ENCODE results near the gene MFRP. TPM values are rescaled to one million over a fixed set of nuclear protein-coding genes. Genes with fewer than 3 reads are reported as not detected.

Gene MFRP
- total RNA-seq, 3 donors from 2014 or later (not counting 1 experiment from before 2014, with no cell fraction given), result not detected

- H3K36me3 Mint-ChIP-seq, result no peaks in the 10 kb centered on the region
- H3K9me3 ChIP-seq (ENCODE audit: control insufficient read depth, insufficient read depth, low read length), result no peaks in the 10 kb centered on the region
- WGBS (ENCODE audit: insufficient coverage), result 28% methylated on average over 1 of the region's 1 CpG
- H3K27ac ChIP-seq (ENCODE audit: low read length), result no peak overlapping the region
- H3K4me3 Mint-ChIP-seq, result no peak overlapping the region
- no peaks in the 10 kb centered on the region for H3K27me3 ChIP-seq (ENCODE audit: control insufficient read depth, insufficient read depth, low read length)
- no peak overlapping the region for H3K4me3 ChIP-seq (ENCODE audit: low read length)
- no peak overlapping the region for H3K27ac Mint-ChIP-seq
- no peaks in the 10 kb centered on the region for H3K9me3 Mint-ChIP-seq
- TF ChIP-seq CTCF (IDR thresholded peaks at IDR 0.05), result no peak
- ATAC-seq (no peak), DNase-seq (no peak)
- H3K4me1 ChIP-seq (ENCODE audit: control insufficient read depth, insufficient read depth, low read length), result peaks cover 8% of the 10 kb centered on the region
- H3K36me3 ChIP-seq (ENCODE audit: control insufficient read depth, insufficient read depth, low read length), result no peaks in the 10 kb centered on the region
- intact Hi-C loops (cut with micrococcal nuclease), result no loop called here
- peaks cover 14 to 17% of the 10 kb centered on the region in 2 donors for H3K4me1 Mint-ChIP-seq
- H3K27me3 Mint-ChIP-seq (ENCODE audit: low read depth in 2 of 2), result peaks cover 14 to 26% of the 10 kb centered on the region in 2 donors
These were observed 16.3 kb downstream of the MFRP start for GRCh38 chr11:119330237-119330636.

GRCh38 chr11:119329320-119329719 lies 17.2 kb downstream of the MFRP start:
- intact Hi-C loops (cut with micrococcal nuclease), result no loop called here
- Histone ChIP-seq H3K9me3 (ENCODE audit: control insufficient read depth, insufficient read depth, low read length) (no peaks in the 10 kb centered on the region), H3K36me3 (ENCODE audit: control insufficient read depth, insufficient read depth, low read length) (no peaks in the 10 kb centered on the region), H3K4me1 (ENCODE audit: control insufficient read depth, insufficient read depth, low read length) (no peaks in the 10 kb centered on the region), H3K4me3 (ENCODE audit: low read length) (no peak overlapping the region), H3K27ac (ENCODE audit: low read length) (no peak overlapping the region), H3K27me3 (ENCODE audit: control insufficient read depth, insufficient read depth, low read length) (no peaks in the 10 kb centered on the region)
- Mint-ChIP-seq H3K4me3 (no peak overlapping the region), H3K27me3 (ENCODE audit: low read depth in 2 of 2) (peaks cover 14 to 26% of the 10 kb centered on the region in 2 donors), H3K4me1 (peaks cover 5 to 9% of the 10 kb centered on the region in 2 donors), H3K36me3 (no peaks in the 10 kb centered on the region), H3K27ac (no peak overlapping the region), H3K9me3 (no peaks in the 10 kb centered on the region)
- no peak for DNase-seq
- 89% methylated on average over 2 of the region's 2 CpGs for WGBS (ENCODE audit: insufficient coverage)
- ATAC-seq, result no peak
- TF ChIP-seq CTCF (IDR thresholded peaks at IDR 0.05), result no peak

- peaks cover 15 to 20% of the 10 kb centered on the region in 2 donors for H3K27me3 Mint-ChIP-seq (ENCODE audit: low read depth in 2 of 2)
- 72% methylated on average over 4 of the region's 4 CpGs for WGBS (ENCODE audit: insufficient coverage)
- H3K9me3 Mint-ChIP-seq, result no peaks in the 10 kb centered on the region
- H3K27ac ChIP-seq (ENCODE audit: low read length), result no peak overlapping the region
- peaks cover 18% of the 10 kb centered on the region for H3K4me1 ChIP-seq (ENCODE audit: control insufficient read depth, insufficient read depth, low read length)
- H3K36me3 ChIP-seq (ENCODE audit: control insufficient read depth, insufficient read depth, low read length), result no peaks in the 10 kb centered on the region
- H3K4me1 Mint-ChIP-seq, result peaks cover 0 to 26% of the 10 kb centered on the region in 2 donors
- no peak overlapping the region for H3K4me3 ChIP-seq (ENCODE audit: low read length)
- H3K27me3 ChIP-seq (ENCODE audit: control insufficient read depth, insufficient read depth, low read length), result peaks cover 5% of the 10 kb centered on the region
- no peak for TF ChIP-seq CTCF (IDR thresholded peaks at IDR 0.05)
- no peaks in the 10 kb centered on the region for H3K9me3 ChIP-seq (ENCODE audit: control insufficient read depth, insufficient read depth, low read length)
- no peaks in the 10 kb centered on the region for H3K36me3 Mint-ChIP-seq
- ATAC-seq (no peak), DNase-seq (no peak)
- no peak overlapping the region for H3K27ac Mint-ChIP-seq
- no peak overlapping the region for H3K4me3 Mint-ChIP-seq
- intact Hi-C loops (cut with micrococcal nuclease), result loop anchor here (5.0 kb wide), 1 partner anchor 117 kb away; the partner anchor contains the start of gene CBL
These were observed 22.3 kb downstream of the MFRP start for GRCh38 chr11:119324189-119324588.

- no peaks in the 10 kb centered on the region for H3K36me3 Mint-ChIP-seq
- Histone ChIP-seq H3K27me3 (ENCODE audit: control insufficient read depth, insufficient read depth, low read length) (peaks cover 5% of the 10 kb centered on the region), H3K4me3 (ENCODE audit: low read length) (no peak overlapping the region), H3K36me3 (ENCODE audit: control insufficient read depth, insufficient read depth, low read length) (no peaks in the 10 kb centered on the region), H3K27ac (ENCODE audit: low read length) (no peak overlapping the region), H3K4me1 (ENCODE audit: control insufficient read depth, insufficient read depth, low read length) (peaks cover 18% of the 10 kb centered on the region), H3K9me3 (ENCODE audit: control insufficient read depth, insufficient read depth, low read length) (no peaks in the 10 kb centered on the region)
- 21% methylated on average over 8 of the region's 8 CpGs for WGBS (ENCODE audit: insufficient coverage)
- peak in 1 of 3 donors; percentile 31 for ATAC-seq
- H3K9me3 Mint-ChIP-seq, result no peaks in the 10 kb centered on the region
- no peak overlapping the region for H3K27ac Mint-ChIP-seq
- peaks cover 17 to 23% of the 10 kb centered on the region in 2 donors for H3K27me3 Mint-ChIP-seq (ENCODE audit: low read depth in 2 of 2)
- intact Hi-C loops (cut with micrococcal nuclease), result loop anchor here (5.0 kb wide), 1 partner anchor 116 kb away; the partner anchor contains the start of gene CBL
- H3K4me1 Mint-ChIP-seq, result peaks cover 0 to 32% of the 10 kb centered on the region in 2 donors
- peak; percentile 80 for TF ChIP-seq CTCF (IDR thresholded peaks at IDR 0.05)
- H3K4me3 Mint-ChIP-seq, result peak overlapping the region; percentile 59
- DNase-seq, result peak; percentile 72 to 85
These were observed 22.9 kb downstream of the MFRP start for GRCh38 chr11:119323532-119324033.

Measured in natural killer cell (primary cell).